NCI-H226 (cell line): ENCODE results near the gene PKNOX1.
"Not testable (repeated sequence)": the region's sequence is repeated elsewhere in the genome, so short reads cannot be mapped to it uniquely, and the experiment has no call there.

Source experiments
- DNase-seq: peaks from one replicate; pipeline ENCODE4 v3.0.0-alpha.2; 2015

PKNOX1 gene

GRCh38 chr21:43021756-43022600 is 47.6 kb downstream of the PKNOX1 start:
- DNase-seq = no peak

GRCh38 chr21:43023175-43023574 is 48.8 kb downstream of the PKNOX1 start:
- no peak for DNase-seq

GRCh38 chr21:43024439-43025136 is 50.2 kb downstream of the PKNOX1 start:
- no peak for DNase-seq

- DNase-seq = peak; percentile 40
Measured at GRCh38 chr21:43025636-43026180, 51.3 kb downstream of the PKNOX1 start.

- no peak for DNase-seq
Measured at GRCh38 chr21:43027846-43028731, 53.7 kb downstream of the PKNOX1 start.

GRCh38 chr21:43029785-43030184 is 55.4 kb downstream of the PKNOX1 start:
- no peak for DNase-seq

GRCh38 chr21:43031121-43031619 is 56.8 kb downstream of the PKNOX1 start:
- no peak for DNase-seq

GRCh38 chr21:43034101-43034500 is 59.7 kb downstream of the PKNOX1 start:
- DNase-seq = no peak

- no peak for DNase-seq
Measured at GRCh38 chr21:43034826-43035225, 60.5 kb downstream of the PKNOX1 start.

- not testable (repeated sequence) for DNase-seq
Measured at GRCh38 chr21:43036889-43037288, 62.5 kb downstream of the PKNOX1 start.

GRCh38 chr21:43037918-43038658 is 63.7 kb downstream of the PKNOX1 start:
- DNase-seq = not testable (repeated sequence)

- not testable (repeated sequence) for DNase-seq
Measured at GRCh38 chr21:43038659-43039044, 64.3 kb downstream of the PKNOX1 start.

- not testable (repeated sequence) for DNase-seq
Measured at GRCh38 chr21:43042169-43042568, 67.8 kb downstream of the PKNOX1 start.

- not testable (repeated sequence) for DNase-seq
Measured at GRCh38 chr21:43043291-43043690, 68.9 kb downstream of the PKNOX1 start.

- DNase-seq = not testable (repeated sequence)
Measured at GRCh38 chr21:43044547-43044946, 70.2 kb downstream of the PKNOX1 start.

- DNase-seq = not testable (repeated sequence)
Measured at GRCh38 chr21:43045165-43045875, 71.0 kb downstream of the PKNOX1 start.

GRCh38 chr21:43045876-43046821 is 71.8 kb downstream of the PKNOX1 start:
- DNase-seq = not testable (repeated sequence)

GRCh38 chr21:43053112-43053511 is 78.8 kb downstream of the PKNOX1 start:
- not testable (repeated sequence) for DNase-seq

GRCh38 chr21:43062955-43063664 is 88.7 kb downstream of the PKNOX1 start:
- not testable (repeated sequence) for DNase-seq
